BLaER1 treated with 17β-estradiol and CSF1 and Interleukin-3, amounts not matched to agents 10 nM and 100 nM (cell line): ENCODE results near the gene SDK1.

Source experiments
- H3K27ac ChIP-seq, 11 experiments: shearing (Covaris generic); formaldehyde crosslinking; 2 replicates each; pipeline ENCODE4 v1.8.1; 2022
- H3K27me3 ChIP-seq, 11 experiments: shearing (Covaris generic); formaldehyde crosslinking; 2 replicates each; pipeline ENCODE4 v1.8.1; 2022
- H3K36me3 ChIP-seq, 11 experiments: shearing (Covaris generic); formaldehyde crosslinking; 2 replicates each; pipeline ENCODE4 v1.8.1; 2022
- H3K4me1 ChIP-seq, 10 experiments: shearing (Covaris generic); formaldehyde crosslinking; 2 replicates each; pipeline ENCODE4 v1.8.1; 2022
- H3K4me2 ChIP-seq, 11 experiments: shearing (Covaris generic); formaldehyde crosslinking; 2 replicates each; pipeline ENCODE4 v1.8.1; 2022
- H3K4me3 ChIP-seq, 10 experiments: shearing (Covaris generic); formaldehyde crosslinking; 2 replicates each; pipeline ENCODE4 v1.8.1; 2022
- H3K9ac ChIP-seq, 11 experiments: shearing (Covaris generic); formaldehyde crosslinking; 2 replicates each; pipeline ENCODE4 v1.8.1; 2022
- H3K9me3 ChIP-seq, 11 experiments: shearing (Covaris generic); formaldehyde crosslinking; replicated peaks in 1 of 11; 2 replicates each; pipeline ENCODE4 v1.8.1; 2022
- H4K20me1 ChIP-seq, 11 experiments: shearing (Covaris generic); formaldehyde crosslinking; 2 replicates each; pipeline ENCODE4 v1.8.1; 2022
- Cebpa-rat ChIP-seq, 11 experiments: shearing (Covaris generic); IDR thresholded peaks; 2 replicates each; pipeline ENCODE4 v1.8.1; 2022

The SDK1 gene

DNA sequence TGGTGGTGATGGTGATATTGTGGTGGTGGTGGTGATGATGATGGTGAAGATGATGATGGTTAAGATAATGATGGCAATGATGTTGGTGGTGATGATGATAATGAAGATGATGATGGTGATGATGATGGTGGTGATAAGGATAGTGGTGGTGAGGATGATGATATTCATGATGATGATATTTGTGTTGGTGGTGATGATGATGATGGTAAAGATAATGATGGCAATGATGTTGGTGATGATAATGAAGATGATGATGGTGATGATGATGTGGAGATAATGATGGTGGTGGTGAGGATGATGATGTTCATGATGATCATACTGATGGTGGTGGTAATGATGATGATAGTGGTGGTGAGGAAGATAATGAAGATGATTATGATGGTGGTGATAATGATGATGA, 30.7 kb upstream of the SDK1 start:
- Histone ChIP-seq H3K9me3 (peaks cover 7 to 23% (median 13%) of the 10 kb centered on the region in 11 experiments; a peak in 16 of 22 replicates), H3K9ac (no peak overlapping the region), H4K20me1 (no peaks in the 10 kb centered on the region), H3K27me3 (no peaks in the 10 kb centered on the region), H3K36me3 (no peaks in the 10 kb centered on the region), H3K4me1 (peaks cover 0 to 19% (median 11%) of the 10 kb centered on the region in 10 experiments; a peak in 11 of 20 replicates), H3K4me3 (no peak overlapping the region), H3K4me2 (no peak overlapping the region), H3K27ac (no peak overlapping the region)
- TF ChIP-seq Cebpa-rat (IDR thresholded peaks at IDR 0.05), result no peak

DNA sequence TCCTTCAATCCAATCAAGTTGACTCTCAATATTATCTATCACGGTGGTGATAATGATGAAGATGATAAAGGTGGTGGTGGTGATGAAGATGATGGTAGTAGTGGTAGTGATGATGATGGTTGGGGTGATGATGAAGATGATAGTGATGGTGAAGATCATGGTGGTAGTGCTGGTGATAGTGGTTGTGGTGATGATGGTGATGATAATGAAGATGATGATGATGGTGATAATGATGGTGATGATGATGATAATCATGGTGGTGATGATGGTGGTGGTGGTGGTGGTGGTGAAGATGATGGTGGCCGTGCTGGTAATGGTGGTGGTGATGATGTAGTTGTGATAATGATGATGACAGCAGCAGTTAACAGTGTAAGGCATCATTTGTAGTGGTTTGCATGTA, 29.8 kb upstream of the SDK1 start:
- TF ChIP-seq Cebpa-rat (IDR thresholded peaks at IDR 0.05), result no peak
- no peaks in the 10 kb centered on the region for H3K36me3 ChIP-seq
- peaks cover 7 to 23% (median 13%) of the 10 kb centered on the region in 11 experiments; a peak in 16 of 22 replicates for H3K9me3 ChIP-seq
- no peaks in the 10 kb centered on the region for H3K27me3 ChIP-seq
- peaks cover 0 to 19% (median 11%) of the 10 kb centered on the region in 10 experiments; a peak in 11 of 20 replicates for H3K4me1 ChIP-seq
- no peaks in the 10 kb centered on the region for H4K20me1 ChIP-seq
- no peak overlapping the region for H3K4me3 ChIP-seq
- no peak overlapping the region for H3K9ac ChIP-seq
- H3K27ac ChIP-seq, result no peak overlapping the region
- no peak overlapping the region for H3K4me2 ChIP-seq

- Histone ChIP-seq H3K4me3 (no peak overlapping the region), H4K20me1 (no peaks in the 10 kb centered on the region), H3K9me3 (peaks cover 9 to 27% (median 14%) of the 10 kb centered on the region in 11 experiments; a peak in 17 of 22 replicates), H3K4me2 (no peak overlapping the region), H3K27ac (no peak overlapping the region), H3K4me1 (peaks cover 0 to 15% (median 9%) of the 10 kb centered on the region in 10 experiments; a peak in 11 of 20 replicates), H3K36me3 (no peaks in the 10 kb centered on the region), H3K9ac (no peak overlapping the region), H3K27me3 (no peaks in the 10 kb centered on the region)
- TF ChIP-seq Cebpa-rat (IDR thresholded peaks at IDR 0.05), result no peak
Measured at GRCh38 chr7:3272691-3273141, 28.3 kb upstream of the SDK1 start.

GRCh38 chr7:3274131-3274530, 26.9 kb upstream of the SDK1 start:
- H3K27ac ChIP-seq, result no peak overlapping the region
- no peaks in the 10 kb centered on the region for H4K20me1 ChIP-seq
- H3K27me3 ChIP-seq, result no peaks in the 10 kb centered on the region
- peaks cover 9 to 28% (median 14%) of the 10 kb centered on the region in 11 experiments; a peak in 17 of 22 replicates for H3K9me3 ChIP-seq
- H3K4me3 ChIP-seq, result no peak overlapping the region
- no peak overlapping the region for H3K9ac ChIP-seq
- no peaks in the 10 kb centered on the region for H3K36me3 ChIP-seq
- H3K4me1 ChIP-seq, result peaks cover 0 to under 1% (median 0%) of the 10 kb centered on the region in 10 experiments; a peak in 1 of 20 replicates
- no peak for TF ChIP-seq Cebpa-rat (IDR thresholded peaks at IDR 0.05)
- no peak overlapping the region for H3K4me2 ChIP-seq

DNA sequence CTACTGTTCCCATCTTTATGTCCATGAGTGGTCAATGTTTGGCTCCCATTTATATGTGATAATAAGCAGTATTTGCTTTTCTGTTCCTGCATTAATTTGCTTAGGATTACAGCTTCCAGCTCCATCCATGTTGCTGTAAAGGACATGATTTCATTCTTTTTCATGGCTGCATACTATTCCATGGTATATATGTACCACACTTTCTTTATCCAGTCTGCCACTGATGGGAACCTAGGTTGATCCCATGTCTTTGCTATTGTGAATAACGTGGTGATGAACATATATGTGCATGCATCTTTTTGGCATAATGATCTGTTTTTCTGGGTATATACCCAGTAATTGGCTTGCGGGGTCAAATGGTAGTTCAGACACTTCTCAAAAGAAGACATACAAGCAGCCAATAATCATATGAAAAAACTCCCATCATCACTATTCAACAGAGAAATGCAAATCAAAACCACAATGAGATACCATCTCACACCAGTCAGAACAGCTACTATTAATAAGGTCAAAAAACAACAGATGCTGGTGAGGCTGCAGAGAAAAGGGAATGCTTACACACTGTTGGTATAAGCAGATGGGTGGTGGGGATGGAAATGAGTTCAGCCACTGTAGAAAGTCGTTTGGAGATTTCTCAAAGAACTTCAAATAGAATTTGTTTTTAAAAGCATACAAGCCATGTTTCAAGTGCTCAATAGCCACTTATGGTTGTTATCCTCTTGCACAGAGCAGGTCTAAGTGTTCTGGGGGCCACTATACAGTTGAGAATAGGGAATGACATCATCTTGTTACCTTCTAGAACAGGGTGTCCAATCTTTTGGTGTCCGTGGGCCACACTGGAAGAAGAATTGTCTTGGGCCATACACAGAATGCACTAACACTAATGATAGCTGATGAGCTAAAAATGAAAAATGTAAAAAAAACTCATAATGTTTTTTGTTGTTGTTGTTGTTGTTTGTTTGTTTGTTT, 23.2 kb upstream of the SDK1 start:
- H3K9ac ChIP-seq, result no peak overlapping the region
- no peak overlapping the region for H3K4me2 ChIP-seq
- H3K4me3 ChIP-seq, result no peak overlapping the region
- H3K9me3 ChIP-seq, result peaks cover 0 to 5% (median 0%) of the 10 kb centered on the region in 11 experiments; a peak in 4 of 22 replicates
- TF ChIP-seq Cebpa-rat (IDR thresholded peaks at IDR 0.05), result no peak
- no peaks in the 10 kb centered on the region for H4K20me1 ChIP-seq
- H3K4me1 ChIP-seq, result no peaks in the 10 kb centered on the region
- no peaks in the 10 kb centered on the region for H3K27me3 ChIP-seq
- H3K36me3 ChIP-seq, result no peaks in the 10 kb centered on the region
- H3K27ac ChIP-seq, result no peak overlapping the region

DNA sequence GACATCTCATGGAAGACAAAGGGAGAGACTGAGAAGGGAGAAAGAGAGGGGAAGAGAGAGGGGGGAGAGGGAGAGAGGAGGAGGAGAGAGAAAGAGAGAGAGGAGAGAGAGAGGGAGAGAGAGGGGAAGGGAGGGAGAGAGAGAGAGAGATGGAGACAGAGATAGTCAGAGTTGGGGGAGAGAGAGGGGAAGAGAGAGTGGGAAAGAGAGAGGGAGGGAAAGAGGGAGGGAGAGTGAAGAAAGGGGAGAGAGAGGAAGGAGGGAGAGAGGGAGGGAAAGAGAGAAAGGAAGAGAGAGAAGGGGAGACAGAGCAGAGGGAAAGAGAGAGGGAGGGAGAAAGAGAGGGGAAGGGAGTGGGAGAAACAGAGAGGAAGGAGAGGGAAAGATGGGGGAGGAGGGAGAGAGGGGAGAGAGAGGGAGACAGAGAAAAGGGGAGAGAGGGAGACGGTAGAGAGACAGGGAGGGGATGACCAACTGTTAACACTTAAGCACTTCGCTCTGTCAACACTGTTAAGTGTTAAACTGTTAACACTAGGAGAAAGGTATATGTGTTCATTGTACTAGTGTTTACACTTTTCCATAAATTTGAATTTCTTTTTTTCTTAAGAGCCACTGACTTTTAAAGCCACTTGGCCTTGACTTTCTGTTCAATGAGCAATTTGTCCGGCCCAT, 21.8 kb upstream of the SDK1 start:
- H3K4me1 ChIP-seq, result no peaks in the 10 kb centered on the region
- H3K9ac ChIP-seq, result no peak overlapping the region
- H4K20me1 ChIP-seq, result no peaks in the 10 kb centered on the region
- no peak for TF ChIP-seq Cebpa-rat (IDR thresholded peaks at IDR 0.05)
- no peaks in the 10 kb centered on the region for H3K36me3 ChIP-seq
- no peak overlapping the region for H3K27ac ChIP-seq
- peaks cover 0 to 5% (median 0%) of the 10 kb centered on the region in 11 experiments; a peak in 4 of 22 replicates for H3K9me3 ChIP-seq
- no peak overlapping the region for H3K4me3 ChIP-seq
- no peaks in the 10 kb centered on the region for H3K27me3 ChIP-seq
- no peak overlapping the region for H3K4me2 ChIP-seq

- no peak overlapping the region for H3K4me3 ChIP-seq
- H3K4me1 ChIP-seq, result no peaks in the 10 kb centered on the region
- H3K27me3 ChIP-seq, result no peaks in the 10 kb centered on the region
- no peak for TF ChIP-seq Cebpa-rat (IDR thresholded peaks at IDR 0.05)
- no peaks in the 10 kb centered on the region for H3K36me3 ChIP-seq
- no peak overlapping the region for H3K27ac ChIP-seq
- peaks cover 0 to 5% (median 0%) of the 10 kb centered on the region in 11 experiments; a peak in 4 of 22 replicates for H3K9me3 ChIP-seq
- H3K9ac ChIP-seq, result no peak overlapping the region
- no peak overlapping the region for H3K4me2 ChIP-seq
- no peaks in the 10 kb centered on the region for H4K20me1 ChIP-seq
Measured at GRCh38 chr7:3280445-3280844, 20.6 kb upstream of the SDK1 start.

DNA sequence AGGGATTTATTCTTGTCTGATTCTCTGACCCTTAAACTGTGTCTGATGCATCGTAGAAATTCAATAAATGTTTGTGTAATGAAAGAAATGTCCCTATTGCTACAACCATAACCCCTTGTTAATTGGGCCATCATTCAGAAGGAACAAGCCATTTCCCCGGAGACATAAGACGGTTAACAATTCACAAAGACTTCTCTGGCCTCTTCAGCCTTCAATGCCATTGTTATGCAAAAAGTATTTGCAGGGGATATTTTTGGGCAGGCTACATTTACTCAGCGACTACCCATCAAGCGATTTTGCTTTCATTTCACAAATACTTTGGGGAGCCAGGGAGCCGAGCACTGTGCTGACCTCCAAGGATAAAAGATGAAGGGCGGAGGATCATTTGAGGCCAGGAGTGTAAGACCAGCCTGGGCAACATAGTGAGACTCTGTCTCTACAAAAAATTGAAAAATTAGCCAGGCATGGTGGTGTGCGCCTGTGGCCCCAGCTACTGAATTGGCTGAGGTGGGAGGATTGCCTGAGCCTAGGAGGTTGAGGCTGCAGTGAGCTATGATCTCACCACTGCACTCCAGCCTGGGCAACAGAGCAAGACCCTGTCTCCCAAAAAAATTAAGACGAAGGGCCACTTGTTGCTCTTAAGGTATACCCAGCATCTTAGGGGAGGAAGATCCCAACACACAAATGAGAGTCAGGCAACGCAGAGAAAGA, 20.0 kb upstream of the SDK1 start:
- Histone ChIP-seq H3K4me3 (no peak overlapping the region), H3K27me3 (no peaks in the 10 kb centered on the region), H3K9ac (no peak overlapping the region), H3K4me2 (no peak overlapping the region), H3K4me1 (no peaks in the 10 kb centered on the region), H3K36me3 (no peaks in the 10 kb centered on the region), H3K9me3 (peaks cover 0 to 5% (median 0%) of the 10 kb centered on the region in 11 experiments; a peak in 3 of 22 replicates), H4K20me1 (no peaks in the 10 kb centered on the region), H3K27ac (no peak overlapping the region)
- TF ChIP-seq Cebpa-rat (IDR thresholded peaks at IDR 0.05), result no peak

GRCh38 chr7:3282457-3282856, 18.6 kb upstream of the SDK1 start:
- H3K4me2 ChIP-seq, result no peak overlapping the region

More at GRCh38 chr7:3282457-3282856, 18.6 kb upstream of the SDK1 start:
- Histone ChIP-seq H3K9ac (no peak overlapping the region), H3K27me3 (no peaks in the 10 kb centered on the region), H3K4me1 (no peaks in the 10 kb centered on the region), H3K4me3 (no peak overlapping the region), H3K36me3 (no peaks in the 10 kb centered on the region), H3K9me3 (peaks cover 0 to 8% (median 0%) of the 10 kb centered on the region in 11 experiments; a peak in 5 of 22 replicates), H4K20me1 (no peaks in the 10 kb centered on the region), H3K27ac (no peak overlapping the region)
- no peak for TF ChIP-seq Cebpa-rat (IDR thresholded peaks at IDR 0.05)
